Upper lobe of left lung (tissue), 4 donors: Measurements from ENCODE around the gene GBP5.

ENCODE experiments used
- EP300 ChIP-seq, 4 donors: sonication (generic); formaldehyde crosslinking; IDR thresholded peaks; one replicate each; pipeline ENCODE4 v1.5.1; 2017; ENCODE audit warnings: antibody characterized with exemption in 4 of 4, control low read depth in 2 of 4
- POLR2A ChIP-seq, 4 donors: fragments of 450-650 bp; IDR thresholded peaks; one replicate each; pipeline ENCODE4 v1.5.1; 2016 to 2017; ENCODE audit warnings: antibody characterized with exemption in 4 of 4, mild to moderate bottlenecking in 2 of 4
- POLR2AphosphoS5 ChIP-seq, 2 donors: sonication (generic); formaldehyde crosslinking; IDR thresholded peaks; one replicate each; pipeline ENCODE4 v1.5.1; 2017; ENCODE audit warnings: antibody characterized with exemption in 2 of 2
- TF ChIP-seq, protein P1 (sequence below), 6 experiments: fragments of 450-650 bp in 4 of 6; fragments of 200-600 bp in 2 of 6; sonication (generic) in 2 of 6; IDR thresholded peaks; one replicate each; pipeline ENCODE4 v1.5.1; 2016 to 2019; ENCODE audit warnings: antibody characterized with exemption in 6 of 6

DNA sequence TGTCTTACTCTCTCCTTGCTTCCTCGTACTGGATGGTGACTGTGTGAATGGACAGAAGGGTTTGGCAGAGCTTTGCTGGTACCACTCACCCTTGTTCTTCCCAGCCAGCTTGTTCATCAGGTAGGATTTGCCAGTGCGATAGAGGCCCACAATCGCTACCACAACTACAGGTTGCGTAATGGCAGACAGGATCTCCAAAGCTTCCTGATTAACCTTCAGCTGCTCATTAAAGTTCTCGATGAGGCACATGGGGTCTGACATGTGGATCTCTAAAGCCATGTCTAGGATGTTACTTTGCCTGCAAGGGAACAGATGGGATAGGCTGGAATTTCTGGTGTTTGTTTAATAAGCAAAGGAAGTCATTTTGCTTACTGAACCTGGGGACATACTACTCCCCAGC, 3.4 kb downstream of the GBP5 start:
- TF ChIP-seq POLR2A (IDR thresholded peaks at IDR 0.05) = no peak
- no peak for TF ChIP-seq POLR2AphosphoS5 (IDR thresholded peaks at IDR 0.05)
- TF ChIP-seq, protein P1, sequence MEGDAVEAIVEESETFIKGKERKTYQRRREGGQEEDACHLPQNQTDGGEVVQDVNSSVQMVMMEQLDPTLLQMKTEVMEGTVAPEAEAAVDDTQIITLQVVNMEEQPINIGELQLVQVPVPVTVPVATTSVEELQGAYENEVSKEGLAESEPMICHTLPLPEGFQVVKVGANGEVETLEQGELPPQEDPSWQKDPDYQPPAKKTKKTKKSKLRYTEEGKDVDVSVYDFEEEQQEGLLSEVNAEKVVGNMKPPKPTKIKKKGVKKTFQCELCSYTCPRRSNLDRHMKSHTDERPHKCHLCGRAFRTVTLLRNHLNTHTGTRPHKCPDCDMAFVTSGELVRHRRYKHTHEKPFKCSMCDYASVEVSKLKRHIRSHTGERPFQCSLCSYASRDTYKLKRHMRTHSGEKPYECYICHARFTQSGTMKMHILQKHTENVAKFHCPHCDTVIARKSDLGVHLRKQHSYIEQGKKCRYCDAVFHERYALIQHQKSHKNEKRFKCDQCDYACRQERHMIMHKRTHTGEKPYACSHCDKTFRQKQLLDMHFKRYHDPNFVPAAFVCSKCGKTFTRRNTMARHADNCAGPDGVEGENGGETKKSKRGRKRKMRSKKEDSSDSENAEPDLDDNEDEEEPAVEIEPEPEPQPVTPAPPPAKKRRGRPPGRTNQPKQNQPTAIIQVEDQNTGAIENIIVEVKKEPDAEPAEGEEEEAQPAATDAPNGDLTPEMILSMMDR (IDR thresholded peaks at IDR 0.05) = no peak
- TF ChIP-seq EP300 (IDR thresholded peaks at IDR 0.05) = no peak
